Measurements from ENCODE around the gene LYZL6.

DNA sequence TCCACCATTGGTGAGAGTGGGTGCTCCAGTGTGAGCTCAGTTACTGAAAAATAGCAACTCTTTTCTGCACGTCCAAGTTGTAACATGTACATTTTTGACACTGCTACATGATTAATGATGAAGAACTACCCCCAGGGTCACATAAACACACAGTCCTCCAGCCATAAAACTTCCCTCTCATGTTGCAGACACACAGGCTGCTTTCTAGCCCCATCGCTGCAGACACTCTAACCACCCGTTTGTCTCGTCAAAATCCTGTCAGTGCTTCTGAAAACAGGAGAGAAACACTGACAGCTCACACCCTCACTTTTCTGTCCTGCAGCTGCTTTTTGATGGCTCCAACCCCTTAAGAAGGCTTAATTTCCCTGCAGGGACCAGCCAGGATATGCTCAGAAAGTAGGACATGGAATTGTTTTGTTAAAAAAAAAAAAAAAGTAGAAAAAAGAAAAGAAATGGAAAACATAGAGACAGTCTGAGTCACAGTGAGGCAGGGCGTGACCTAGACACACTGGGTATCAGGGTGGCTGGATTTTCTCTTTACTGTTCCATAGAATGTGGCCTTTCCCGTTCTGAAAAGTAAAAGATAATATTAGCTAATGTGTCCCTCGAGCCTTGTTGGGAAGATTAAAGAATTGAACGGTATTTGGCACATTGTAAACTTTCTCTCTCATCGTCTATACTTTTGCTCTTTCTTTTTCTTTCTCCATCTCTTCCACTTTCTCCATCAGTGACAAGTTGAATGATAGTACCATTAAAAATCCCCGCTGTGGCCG, 42.6 kb downstream of the LYZL6 start:
- TF ChIP-seq ZNF121 (CRISPR knock-in tag; IDR thresholded peaks at IDR 0.05) (no peak), FOXP4 (CRISPR knock-in tag; IDR thresholded peaks at IDR 0.05) (no peak), ZNF423 (CRISPR knock-in tag; IDR thresholded peaks at IDR 0.05) (no peak), IRF1 (CRISPR knock-in tag; IDR thresholded peaks at IDR 0.05) (no peak), JUN (CRISPR knock-in tag; IDR thresholded peaks at IDR 0.05) (no peak)
- TF ChIP-seq, protein P1, sequence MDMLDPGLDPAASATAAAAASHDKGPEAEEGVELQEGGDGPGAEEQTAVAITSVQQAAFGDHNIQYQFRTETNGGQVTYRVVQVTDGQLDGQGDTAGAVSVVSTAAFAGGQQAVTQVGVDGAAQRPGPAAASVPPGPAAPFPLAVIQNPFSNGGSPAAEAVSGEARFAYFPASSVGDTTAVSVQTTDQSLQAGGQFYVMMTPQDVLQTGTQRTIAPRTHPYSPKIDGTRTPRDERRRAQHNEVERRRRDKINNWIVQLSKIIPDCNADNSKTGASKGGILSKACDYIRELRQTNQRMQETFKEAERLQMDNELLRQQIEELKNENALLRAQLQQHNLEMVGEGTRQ (CRISPR knock-in tag; IDR thresholded peaks at IDR 0.05): no peak
- TF ChIP-seq, protein P2, sequence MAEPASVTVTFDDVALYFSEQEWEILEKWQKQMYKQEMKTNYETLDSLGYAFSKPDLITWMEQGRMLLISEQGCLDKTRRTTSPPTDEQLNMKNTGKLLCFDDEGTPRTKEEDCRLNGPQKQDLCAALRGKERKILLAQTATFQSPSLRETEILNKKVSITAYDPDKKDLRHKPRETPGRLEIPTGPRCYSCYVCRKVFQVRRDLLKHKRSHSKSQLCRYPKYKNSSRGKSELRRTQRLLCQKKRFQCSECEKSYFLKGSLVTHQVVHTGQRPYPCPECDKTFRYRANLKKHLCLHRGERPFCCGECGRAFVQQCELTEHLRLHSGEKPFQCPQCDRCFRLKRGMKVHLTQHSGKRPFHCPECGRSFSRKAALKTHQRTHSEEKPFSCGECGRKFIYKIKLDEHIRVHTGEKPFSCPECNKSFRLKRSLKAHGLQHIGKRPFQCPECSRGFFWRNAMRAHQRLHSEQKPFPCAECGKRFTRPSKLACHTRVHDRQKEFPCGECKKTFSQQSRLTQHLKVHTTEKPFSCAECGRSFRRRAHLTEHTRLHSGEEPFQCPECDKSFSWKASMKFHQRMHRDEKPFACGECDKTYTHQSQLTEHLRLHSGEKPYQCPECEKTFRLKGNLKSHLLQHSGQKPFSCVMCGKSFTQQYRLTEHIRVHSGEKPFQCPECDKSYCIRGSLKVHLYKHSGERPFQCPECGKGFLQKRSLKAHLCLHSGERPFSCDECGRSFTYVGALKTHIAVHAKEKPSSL (CRISPR knock-in tag; conservative IDR thresholded peaks at IDR 0.05): no peak
- TF ChIP-seq, protein P3, sequence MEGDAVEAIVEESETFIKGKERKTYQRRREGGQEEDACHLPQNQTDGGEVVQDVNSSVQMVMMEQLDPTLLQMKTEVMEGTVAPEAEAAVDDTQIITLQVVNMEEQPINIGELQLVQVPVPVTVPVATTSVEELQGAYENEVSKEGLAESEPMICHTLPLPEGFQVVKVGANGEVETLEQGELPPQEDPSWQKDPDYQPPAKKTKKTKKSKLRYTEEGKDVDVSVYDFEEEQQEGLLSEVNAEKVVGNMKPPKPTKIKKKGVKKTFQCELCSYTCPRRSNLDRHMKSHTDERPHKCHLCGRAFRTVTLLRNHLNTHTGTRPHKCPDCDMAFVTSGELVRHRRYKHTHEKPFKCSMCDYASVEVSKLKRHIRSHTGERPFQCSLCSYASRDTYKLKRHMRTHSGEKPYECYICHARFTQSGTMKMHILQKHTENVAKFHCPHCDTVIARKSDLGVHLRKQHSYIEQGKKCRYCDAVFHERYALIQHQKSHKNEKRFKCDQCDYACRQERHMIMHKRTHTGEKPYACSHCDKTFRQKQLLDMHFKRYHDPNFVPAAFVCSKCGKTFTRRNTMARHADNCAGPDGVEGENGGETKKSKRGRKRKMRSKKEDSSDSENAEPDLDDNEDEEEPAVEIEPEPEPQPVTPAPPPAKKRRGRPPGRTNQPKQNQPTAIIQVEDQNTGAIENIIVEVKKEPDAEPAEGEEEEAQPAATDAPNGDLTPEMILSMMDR (IDR thresholded peaks at IDR 0.05): no peak
- TF ChIP-seq, protein P4, sequence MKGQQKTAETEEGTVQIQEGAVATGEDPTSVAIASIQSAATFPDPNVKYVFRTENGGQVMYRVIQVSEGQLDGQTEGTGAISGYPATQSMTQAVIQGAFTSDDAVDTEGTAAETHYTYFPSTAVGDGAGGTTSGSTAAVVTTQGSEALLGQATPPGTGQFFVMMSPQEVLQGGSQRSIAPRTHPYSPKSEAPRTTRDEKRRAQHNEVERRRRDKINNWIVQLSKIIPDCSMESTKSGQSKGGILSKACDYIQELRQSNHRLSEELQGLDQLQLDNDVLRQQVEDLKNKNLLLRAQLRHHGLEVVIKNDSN (CRISPR knock-in tag; IDR thresholded peaks at IDR 0.05): no peak
